Uterus (tissue), 4 donors: Measurements from ENCODE around the gene RTP5. TPM values are rescaled to one million over a fixed set of nuclear protein-coding genes. Genes with fewer than 3 reads are reported as not detected.
"Not testable (repeated sequence)": the region's sequence is repeated elsewhere in the genome, so short reads cannot be mapped to it uniquely, and the experiment has no call there.

Experiments
- DNase-seq, 2 donors: peaks; one replicate each; pipeline ENCODE4 v3.0.0-alpha.2; 2019 to 2020
- H3K27ac ChIP-seq, 2 donors: fragments of 200-600 bp; sonication (generic); 1 replicate in 1 of 2; 2 replicates in 1 of 2; pipeline ENCODE4 v1.5.1; 2016 to 2018
- H3K27me3 ChIP-seq, 2 donors: fragments of 200-600 bp; sonication (generic); one replicate each; pipeline ENCODE4 v1.5.1; 2018 to 2019; ENCODE audit warnings: control low read depth in 1 of 2
- H3K36me3 ChIP-seq, 2 donors: fragments of 200-600 bp; sonication (generic); one replicate each; pipeline ENCODE4 v1.5.1; 2019; ENCODE audit warnings: control low read depth in 1 of 2
- H3K4me1 ChIP-seq, 2 donors: fragments of 200-600 bp; sonication (generic); one replicate each; pipeline ENCODE4 v1.5.1; 2018 to 2019; ENCODE audit warnings: control low read depth in 1 of 2
- H3K4me3 ChIP-seq, 2 donors: fragments of 200-600 bp; sonication (generic); 1 replicate in 1 of 2; 2 replicates in 1 of 2; pipeline ENCODE4 v1.5.1; 2018 to 2019; ENCODE audit warnings: mild to moderate bottlenecking in 1 of 2
- H3K9me3 ChIP-seq, 2 donors: fragments of 200-600 bp; sonication (generic); one replicate each; pipeline ENCODE4 v1.5.1; 2019; ENCODE audit warnings: control low read depth in 1 of 2
- CTCF ChIP-seq, 4 experiments: fragments of 200-600 bp in 2 of 4; fragments of 450-650 bp in 2 of 4; sonication (generic) in 2 of 4; IDR thresholded peaks; one replicate each; pipeline ENCODE4 v1.5.1; 2016 to 2019; ENCODE audit warnings: antibody characterized with exemption in 4 of 4, mild to moderate bottlenecking in 2 of 4, moderate library complexity in 1 of 4
- POLR2A ChIP-seq, 2 donors: fragments of 450-650 bp; IDR thresholded peaks; one replicate each; pipeline ENCODE4 v1.6.1; 2016; ENCODE audit warnings: antibody characterized with exemption in 2 of 2, mild to moderate bottlenecking in 1 of 2, moderate library complexity in 1 of 2
- intact Hi-C: fragments of 100-400 bp; cut with DNase I; formaldehyde crosslinking; loops from one replicate; pipeline ENCODE4 v1.15.1; 2023; ENCODE audit warnings: low total_unique reads
- total RNA-seq, 4 donors: library from RNA; depleted of rRNA in 3 of 4; stranded (reverse); fragments of >200 nt in 3 of 4; gene quantifications; one replicate each; pipeline versions ENCODE4 v1.1.0 to v1.2.4, GENCODE V29; 2014 to 2023
- donor health status: DM: yes; HTN: yes; CAD: no.

RTP5 gene
- total RNA-seq, 4 donors from 2014 or later: 0.15 TPM; not detected in 3

- H3K4me1 ChIP-seq: no peaks in the 10 kb centered on the region
- no peak overlapping the region for H3K4me3 ChIP-seq
- H3K27me3 ChIP-seq: no peaks in the 10 kb centered on the region
- intact Hi-C loops: no loop called here
- no peaks in the 10 kb centered on the region for H3K36me3 ChIP-seq
- no peak for DNase-seq
- no peaks in the 10 kb centered on the region for H3K9me3 ChIP-seq
- H3K27ac ChIP-seq: no peak overlapping the region
- TF ChIP-seq POLR2A (IDR thresholded peaks at IDR 0.05) (no peak), CTCF (IDR thresholded peaks at IDR 0.05) (no peak)
These were observed 42.1 kb upstream of the RTP5 start for GRCh38 chr2:241827394-241827793.

DNA sequence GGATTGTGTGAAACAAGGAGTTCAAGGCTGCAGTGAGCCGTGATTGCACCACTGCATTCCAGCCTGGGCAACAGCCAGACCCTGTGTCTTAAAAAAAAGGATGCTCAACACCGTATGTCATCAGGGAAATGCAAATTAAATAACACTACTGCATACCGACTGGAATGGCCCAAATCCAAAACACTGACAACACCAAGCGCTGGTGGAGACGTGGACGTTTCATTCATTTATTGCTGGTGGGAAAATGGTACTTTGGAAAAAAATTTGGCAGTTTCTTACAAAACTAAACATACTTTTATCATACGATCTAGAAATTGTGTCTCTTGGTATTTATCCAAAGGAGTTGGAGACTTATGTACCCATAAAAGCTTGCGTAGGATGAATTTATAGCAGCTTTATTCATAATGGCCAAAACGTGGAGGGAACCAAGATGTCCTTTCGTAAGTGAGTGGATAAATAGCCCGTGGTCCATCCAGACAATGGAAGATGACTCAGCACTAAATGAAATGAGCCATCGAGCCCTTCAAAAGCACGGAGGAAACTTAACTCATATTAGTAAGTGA, 36.3 kb upstream of the RTP5 start:
- Histone ChIP-seq H3K27me3 (no peaks in the 10 kb centered on the region), H3K4me1 (no peaks in the 10 kb centered on the region), H3K9me3 (no peaks in the 10 kb centered on the region), H3K27ac (no peak overlapping the region), H3K36me3 (no peaks in the 10 kb centered on the region), H3K4me3 (no peak overlapping the region)
- DNase-seq: peak; percentile 60 to 62
- TF ChIP-seq CTCF (IDR thresholded peaks at IDR 0.05) (no peak), POLR2A (IDR thresholded peaks at IDR 0.05) (no peak)
- intact Hi-C loops: no loop called here

GRCh38 chr2:241833756-241834526, 35.6 kb upstream of the RTP5 start:
- intact Hi-C loops, H3K4me3 ChIP-seq, H3K4me1 ChIP-seq, H3K9me3 ChIP-seq, DNase-seq, H3K36me3 ChIP-seq, H3K27me3 ChIP-seq, H3K27ac ChIP-seq: not testable (repeated sequence)

DNA sequence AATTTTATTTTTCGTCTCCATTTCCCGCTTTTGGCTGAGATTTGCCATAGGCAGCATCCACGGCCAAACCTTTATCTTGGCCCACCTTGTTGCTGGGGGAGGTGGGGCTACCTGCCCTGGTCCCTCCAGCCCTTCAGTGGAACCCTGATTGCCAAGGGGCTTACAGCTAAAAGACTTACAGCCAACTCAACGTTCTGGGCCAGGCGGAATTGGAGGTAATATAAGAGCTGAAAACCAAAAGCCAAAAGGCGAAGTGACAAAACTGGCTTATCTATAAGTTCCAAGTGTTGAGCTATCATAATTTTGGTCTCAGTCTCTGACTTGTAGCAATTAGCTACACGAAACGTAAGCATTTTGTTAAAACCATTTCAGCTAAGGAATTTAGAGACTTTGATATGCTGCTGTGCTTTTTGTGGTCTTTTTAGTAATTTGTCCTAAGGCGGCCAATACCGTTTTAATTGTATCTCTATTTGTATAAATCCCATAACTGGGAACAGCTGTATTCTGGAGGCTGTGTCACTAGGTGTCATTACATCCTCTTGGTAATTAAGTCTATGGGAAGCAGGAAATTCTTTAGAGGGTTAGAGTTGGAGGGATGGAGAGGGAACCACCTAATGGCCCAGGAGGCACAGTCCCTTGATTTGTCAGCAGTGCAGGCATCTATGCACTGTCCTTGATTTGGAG, 34.9 kb upstream of the RTP5 start:
- no peaks in the 10 kb centered on the region for H3K9me3 ChIP-seq
- H3K27ac ChIP-seq: no peak overlapping the region
- DNase-seq: no peak
- H3K4me3 ChIP-seq: no peak overlapping the region
- H3K36me3 ChIP-seq: no peaks in the 10 kb centered on the region
- no peaks in the 10 kb centered on the region for H3K27me3 ChIP-seq
- no peaks in the 10 kb centered on the region for H3K4me1 ChIP-seq
- TF ChIP-seq POLR2A (IDR thresholded peaks at IDR 0.05): no peak
- no peak for TF ChIP-seq CTCF (IDR thresholded peaks at IDR 0.05)
- intact Hi-C loops: no loop called here

GRCh38 chr2:241835611-241836010, 33.9 kb upstream of the RTP5 start:
- Histone ChIP-seq H3K9me3 (no peaks in the 10 kb centered on the region), H3K4me3 (no peak overlapping the region), H3K4me1 (no peaks in the 10 kb centered on the region), H3K27ac (no peak overlapping the region), H3K27me3 (no peaks in the 10 kb centered on the region), H3K36me3 (no peaks in the 10 kb centered on the region)
- no peak for TF ChIP-seq POLR2A (IDR thresholded peaks at IDR 0.05)
- TF ChIP-seq CTCF (IDR thresholded peaks at IDR 0.05): no peak
- intact Hi-C loops: no loop called here
- DNase-seq: no peak
